Peyer's patch (tissue), 4 donors: Measurements from ENCODE around the gene IFNB1. TPM values are rescaled to one million over a fixed set of nuclear protein-coding genes. Genes with fewer than 3 reads are reported as not detected.
A peak's percentile ranks its signal among the peaks of the same experiment; 100 is the strongest.

Experiments
- DNase-seq, 3 donors: peaks; one replicate each; pipeline ENCODE4 v3.0.0-alpha.2; 2017 to 2019
- H3K27ac ChIP-seq, 4 donors: fragments of 200-600 bp; sonication (generic); one replicate each; pipeline ENCODE4 v1.5.1; 2016 to 2019
- H3K27me3 ChIP-seq, 2 donors: fragments of 200-600 bp; sonication (generic); one replicate each; pipeline ENCODE4 v1.5.1; 2019
- H3K36me3 ChIP-seq, 3 donors: fragments of 200-600 bp; sonication (generic); one replicate each; pipeline ENCODE4 v1.5.1; 2016 to 2019
- H3K4me1 ChIP-seq, 4 donors: fragments of 200-600 bp; sonication (generic); one replicate each; pipeline ENCODE4 v1.5.1; 2016 to 2019
- H3K4me3 ChIP-seq, 4 donors: fragments of 200-600 bp; sonication (generic); 1 replicate in 3 of 4; 2 replicates in 1 of 4; pipeline ENCODE4 v1.5.1; 2016 to 2019; ENCODE audit warnings: mild to moderate bottlenecking in 1 of 4
- H3K9me3 ChIP-seq, 4 donors: fragments of 200-600 bp; sonication (generic); one replicate each; pipeline ENCODE4 v1.5.1; 2016 to 2019; ENCODE audit warnings: mild to moderate bottlenecking in 1 of 4
- CTCF ChIP-seq, 6 experiments: fragments of 450-650 bp in 4 of 6; fragments of 200-600 bp in 2 of 6; sonication (generic) in 1 of 6; IDR thresholded peaks; one replicate each; pipeline ENCODE4 v1.5.1; 2017 to 2019; ENCODE audit warnings: antibody characterized with exemption in 6 of 6, mild to moderate bottlenecking in 3 of 6, moderate library complexity in 1 of 6
- POLR2A ChIP-seq, 2 donors: fragments of 450-650 bp; IDR thresholded peaks; one replicate each; pipeline ENCODE4 v1.5.1; 2017; ENCODE audit warnings: antibody characterized with exemption in 2 of 2, mild to moderate bottlenecking in 2 of 2, moderate library complexity in 2 of 2
- total RNA-seq, 4 donors: library from RNA; depleted of rRNA; stranded (reverse); fragments of >200 nt; gene quantifications; one replicate each; pipeline ENCODE4 v1.1.0, GENCODE V29; 2016

IFNB1 gene
- total RNA-seq, 4 donors from 2014 or later = not detected

GRCh38 chr9:21095561-21095960 lies 17.8 kb upstream of the IFNB1 start:
- Histone ChIP-seq H3K4me3 (no peak overlapping the region), H3K4me1 (peaks cover 0 to 13% (median 0%) of the 10 kb centered on the region in 4 donors), H3K9me3 (no peaks in the 10 kb centered on the region), H3K27ac (peak overlapping the region in 2 of 4 donors; percentile 48 to 74), H3K27me3 (no peaks in the 10 kb centered on the region), H3K36me3 (no peaks in the 10 kb centered on the region)
- no peak for DNase-seq
- TF ChIP-seq CTCF (IDR thresholded peaks at IDR 0.05) (no peak), POLR2A (IDR thresholded peaks at IDR 0.05) (no peak)

GRCh38 chr9:21086538-21086937 lies 8.8 kb upstream of the IFNB1 start:
- no peak for DNase-seq
- no peak for TF ChIP-seq POLR2A (IDR thresholded peaks at IDR 0.05)
- no peak for TF ChIP-seq CTCF (IDR thresholded peaks at IDR 0.05)
- Histone ChIP-seq H3K9me3 (no peaks in the 10 kb centered on the region), H3K36me3 (no peaks in the 10 kb centered on the region), H3K4me3 (no peak overlapping the region), H3K4me1 (peaks cover 0 to 5% (median 0%) of the 10 kb centered on the region in 4 donors), H3K27ac (no peak overlapping the region), H3K27me3 (no peaks in the 10 kb centered on the region)

- Histone ChIP-seq H3K36me3 (no peaks in the 10 kb centered on the region), H3K27ac (no peak overlapping the region), H3K4me3 (no peak overlapping the region), H3K4me1 (peaks cover 0 to 5% (median 0%) of the 10 kb centered on the region in 4 donors), H3K9me3 (no peaks in the 10 kb centered on the region), H3K27me3 (no peaks in the 10 kb centered on the region)
- no peak for TF ChIP-seq CTCF (IDR thresholded peaks at IDR 0.05)
- TF ChIP-seq POLR2A (IDR thresholded peaks at IDR 0.05) = no peak
- DNase-seq = no peak
These were observed 7.3 kb upstream of the IFNB1 start for GRCh38 chr9:21085005-21085404.

GRCh38 chr9:21084242-21084850 lies 6.6 kb upstream of the IFNB1 start:
- Histone ChIP-seq H3K4me1 (peaks cover 0 to 5% (median 0%) of the 10 kb centered on the region in 4 donors), H3K27ac (no peak overlapping the region), H3K36me3 (no peaks in the 10 kb centered on the region), H3K9me3 (no peaks in the 10 kb centered on the region), H3K4me3 (no peak overlapping the region), H3K27me3 (no peaks in the 10 kb centered on the region)
- no peak for DNase-seq
- no peak for TF ChIP-seq CTCF (IDR thresholded peaks at IDR 0.05)
- TF ChIP-seq POLR2A (IDR thresholded peaks at IDR 0.05) = no peak

- peaks cover 0 to 5% (median 0%) of the 10 kb centered on the region in 4 donors for H3K4me1 ChIP-seq
- no peak for DNase-seq
- no peaks in the 10 kb centered on the region for H3K36me3 ChIP-seq
- H3K9me3 ChIP-seq = no peaks in the 10 kb centered on the region
- no peak for TF ChIP-seq POLR2A (IDR thresholded peaks at IDR 0.05)
- no peak for TF ChIP-seq CTCF (IDR thresholded peaks at IDR 0.05)
- H3K27me3 ChIP-seq = no peaks in the 10 kb centered on the region
- no peak overlapping the region for H3K4me3 ChIP-seq
- no peak overlapping the region for H3K27ac ChIP-seq
These were observed 4.9 kb upstream of the IFNB1 start for GRCh38 chr9:21082671-21083070.
